Activated naive CD8-positive, alpha-beta T cell treated with anti-CD3 and anti-CD28 coated beads, Interleukin-2, amount 50 U/mL, for 16 hours (primary cell): Measurements from ENCODE around the gene TMUB2.
"Not testable (repeated sequence)": the region's sequence is repeated elsewhere in the genome, so short reads cannot be mapped to it uniquely, and the experiment has no call there.

Source experiments
- DNase-seq: peaks from one replicate; pipeline ENCODE4 v3.0.0-alpha.2; 2020; ENCODE audit warnings: low read depth, low spot score

Gene TMUB2

GRCh38 chr17:44219108-44219615, 32.4 kb downstream of the TMUB2 start:
- DNase-seq: peak; percentile 47

GRCh38 chr17:44219616-44220212, 32.9 kb downstream of the TMUB2 start, which contains the start of gene UBTF:
Gene UBTF (minus strand): TSS chr17:44219675. CDS start chr17:44218229, 1,446 bp downstream.
- DNase-seq: peak; percentile 34

DNA sequence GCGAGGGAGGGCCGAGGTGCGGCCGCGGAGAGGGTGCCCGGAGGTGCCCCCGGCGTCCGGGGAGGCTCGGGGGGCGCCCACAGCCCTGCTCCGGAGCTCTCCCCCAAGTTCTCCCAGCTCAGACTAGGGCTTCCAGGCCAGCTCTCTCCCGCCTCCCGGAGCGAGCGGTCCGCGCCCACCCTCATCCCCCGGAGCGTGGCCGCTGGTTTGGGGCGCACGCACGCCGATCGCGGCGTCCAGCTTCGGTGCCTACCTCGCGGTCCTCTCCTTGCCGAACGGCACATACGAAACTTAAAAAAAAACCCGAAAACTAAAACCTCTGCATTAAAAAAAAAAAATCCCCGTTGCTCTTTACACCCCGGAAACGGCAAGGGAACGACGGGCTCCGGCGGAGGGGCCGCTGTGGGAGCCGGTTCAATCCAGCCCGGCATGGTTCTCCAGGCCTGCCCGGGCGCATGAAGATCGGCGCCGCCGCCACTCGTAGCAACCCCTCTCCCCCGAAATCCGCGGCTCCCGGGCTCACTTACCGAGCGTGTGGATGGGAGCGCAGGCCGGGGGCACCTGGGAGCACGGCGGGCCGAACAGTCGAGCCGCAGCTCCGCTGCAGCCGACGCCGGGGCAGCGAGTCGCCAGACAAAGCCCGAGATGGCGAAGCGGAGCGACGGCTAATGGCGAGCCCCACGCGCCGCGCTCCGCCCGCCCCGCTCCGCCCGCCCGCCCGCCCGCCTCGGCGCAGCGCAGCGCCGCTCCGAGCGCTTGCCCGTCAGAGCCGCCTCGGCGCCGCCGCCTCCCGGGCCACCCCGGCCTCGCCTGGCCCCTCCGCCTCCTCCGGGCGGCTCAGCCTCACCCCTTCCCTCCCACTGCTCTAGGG, 33.7 kb downstream of the TMUB2 start:
- DNase-seq: no peak

DNA sequence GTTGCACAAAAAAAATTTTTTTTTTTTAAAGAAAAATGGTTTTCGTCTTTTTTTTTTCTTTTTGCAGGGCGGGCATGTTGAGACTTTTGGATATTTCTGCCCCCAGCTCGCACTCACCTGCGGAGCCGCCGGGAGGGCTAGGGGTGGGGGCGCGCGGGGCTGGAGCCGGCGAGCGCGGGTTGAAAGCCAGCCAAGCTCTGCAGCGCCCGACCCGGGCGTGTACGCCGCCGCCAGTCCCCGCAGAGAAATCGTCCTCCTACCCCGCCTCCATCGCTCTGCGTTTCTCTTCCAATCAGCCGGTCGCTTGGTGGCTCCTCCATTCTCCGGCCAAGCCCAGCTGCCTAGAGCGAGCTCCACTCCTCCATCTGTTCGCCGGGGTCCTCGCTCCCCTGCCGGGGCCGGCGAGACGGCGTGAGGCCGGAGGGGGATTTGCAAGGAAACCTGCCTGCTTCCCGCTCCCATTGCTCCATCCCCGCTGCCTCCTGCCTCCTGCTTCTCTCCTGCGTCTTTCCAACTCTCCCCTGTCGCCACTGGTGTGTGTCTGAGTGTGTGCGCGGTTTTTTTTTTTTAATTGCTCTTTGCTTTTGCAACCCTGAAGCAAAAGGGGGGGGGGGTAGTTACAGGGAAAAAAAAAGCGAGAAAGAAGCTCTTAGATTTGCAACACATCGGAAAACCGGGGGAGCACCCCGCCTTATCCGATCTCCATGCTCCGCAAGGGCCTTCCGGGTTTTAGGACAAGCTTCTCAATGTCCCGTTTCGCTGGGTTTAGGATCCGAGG, 34.5 kb downstream of the TMUB2 start:
- DNase-seq: no peak

DNA sequence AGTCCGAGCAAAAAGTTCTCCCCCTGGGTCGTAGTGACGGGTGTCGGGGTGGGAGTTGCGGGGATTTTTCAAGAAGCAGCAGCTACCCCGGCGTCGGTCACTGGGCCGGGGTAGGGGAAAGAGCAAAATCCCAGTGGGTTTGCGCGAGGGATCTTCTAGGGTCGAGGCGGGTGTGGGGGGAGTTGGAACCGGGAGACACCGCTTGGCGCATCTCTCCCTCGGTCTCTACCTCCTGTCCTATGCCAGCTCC, 35.0 kb downstream of the TMUB2 start:
- DNase-seq: no peak

GRCh38 chr17:44222112-44222869, 35.5 kb downstream of the TMUB2 start:
- no peak for DNase-seq

- no peak for DNase-seq
Measured at GRCh38 chr17:44223541-44224071, 36.8 kb downstream of the TMUB2 start.

GRCh38 chr17:44229090-44229489, 42.3 kb downstream of the TMUB2 start:
- DNase-seq: no peak

DNA sequence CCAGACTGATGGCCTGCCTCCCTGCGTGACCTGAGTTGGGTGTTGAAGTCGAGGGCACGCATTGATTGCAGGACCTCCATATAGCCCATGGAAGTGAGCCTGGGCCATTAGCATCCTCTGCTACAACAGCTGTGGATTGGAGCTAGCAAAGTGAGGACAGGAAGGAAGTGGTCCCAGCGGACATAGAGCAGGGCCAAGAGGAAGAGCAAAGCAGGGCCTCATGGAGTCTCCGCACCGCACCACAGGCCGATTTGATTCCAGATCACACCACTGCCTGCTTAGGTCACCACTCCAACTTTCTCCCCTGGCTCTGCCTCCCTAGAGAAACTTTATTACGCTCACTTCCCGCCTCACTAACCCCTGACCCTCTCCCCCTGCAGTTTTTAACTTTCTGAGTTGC, 43.4 kb downstream of the TMUB2 start:
- no peak for DNase-seq

GRCh38 chr17:44232061-44232460, 45.3 kb downstream of the TMUB2 start:
- DNase-seq: no peak

DNA sequence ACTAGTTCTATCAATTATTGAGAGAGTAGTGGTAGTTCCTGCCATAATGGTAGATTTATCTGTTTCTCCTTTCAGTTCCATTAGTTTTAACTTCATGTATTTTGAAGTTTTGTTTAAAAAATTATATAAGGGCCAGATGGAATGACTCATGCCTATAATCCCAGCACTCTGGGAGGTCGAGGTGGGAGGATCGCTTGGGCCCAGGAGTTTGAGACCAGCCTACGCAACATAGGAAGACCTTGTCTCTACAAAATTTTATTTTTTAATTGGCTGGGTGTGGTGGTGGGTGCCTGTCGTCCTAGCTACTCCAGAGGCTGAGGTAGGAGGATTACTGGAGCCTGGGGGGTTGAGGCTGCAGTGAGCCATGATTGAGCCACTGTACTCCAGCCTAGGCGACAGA, 46.8 kb downstream of the TMUB2 start:
- no peak for DNase-seq

DNA sequence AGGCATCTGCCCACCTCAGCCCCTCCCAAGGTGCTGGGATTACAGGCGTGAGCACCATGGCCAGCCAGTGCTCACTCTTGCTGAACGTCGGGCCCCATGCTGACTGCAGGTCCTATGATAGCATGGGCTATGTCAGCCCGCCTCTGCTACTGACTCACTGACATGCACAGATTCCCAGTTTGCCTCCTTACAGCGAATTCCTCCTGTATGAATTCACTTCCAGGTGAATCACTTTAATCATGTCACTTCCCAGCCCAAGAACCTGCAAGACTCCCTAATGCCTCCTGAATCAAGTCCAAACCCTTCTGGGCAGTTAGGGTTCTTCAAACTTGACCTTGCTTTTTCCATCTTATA, 48.8 kb downstream of the TMUB2 start:
- DNase-seq: no peak

DNA sequence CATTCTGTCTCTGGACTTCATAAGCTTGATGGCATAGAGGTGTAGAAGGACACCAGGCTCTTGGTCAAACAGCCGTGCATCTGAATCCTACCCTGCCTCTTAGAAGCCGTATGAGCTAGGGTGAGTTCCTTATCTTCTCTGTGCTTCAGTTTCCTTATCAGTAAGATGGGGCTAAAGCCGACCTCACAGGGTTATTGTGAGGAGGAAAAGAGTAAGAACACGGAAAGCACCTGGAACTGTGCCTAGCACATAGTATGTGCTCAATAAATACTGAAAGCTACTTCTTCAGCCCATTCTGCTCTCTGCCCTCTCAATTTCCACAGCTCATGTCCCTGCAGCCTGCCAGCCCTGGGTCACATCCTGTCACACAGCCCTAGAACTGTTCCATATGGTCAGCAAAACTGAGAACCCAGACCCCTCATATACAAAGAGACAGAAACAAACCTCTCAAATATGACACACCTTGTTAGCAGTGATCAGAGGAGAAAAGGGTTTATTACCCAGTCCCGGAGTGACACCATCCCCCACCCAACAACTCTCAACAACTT, 49.7 kb downstream of the TMUB2 start:
- DNase-seq: no peak

- DNase-seq: not testable (repeated sequence)
Measured at GRCh38 chr17:44237886-44238285, 51.1 kb downstream of the TMUB2 start.

DNA sequence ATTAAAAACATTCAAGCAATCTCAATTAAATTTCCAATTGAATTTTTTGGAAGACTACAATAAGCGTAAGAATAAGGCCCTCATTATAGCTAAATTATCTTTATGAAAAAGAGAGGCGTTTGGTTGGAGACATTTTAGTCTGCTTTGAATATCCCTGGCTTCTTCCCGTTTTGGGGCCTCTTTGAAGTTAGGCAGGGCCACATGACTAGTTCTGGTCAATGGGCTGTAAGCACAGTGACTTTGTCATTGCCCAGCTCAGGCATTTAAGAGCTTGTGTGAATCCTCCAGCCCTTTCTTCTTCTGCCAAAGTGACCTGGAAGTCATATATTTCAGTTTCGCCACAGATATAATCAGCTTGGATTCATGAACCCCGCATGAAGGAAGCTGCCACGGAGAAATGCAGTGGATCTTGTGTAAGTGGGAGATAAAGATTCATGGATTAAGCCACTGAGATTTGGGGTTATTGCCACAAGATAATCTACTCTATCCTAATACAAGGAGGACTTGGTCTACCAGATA, 54.4 kb downstream of the TMUB2 start:
- DNase-seq: no peak
